Measurements from ENCODE around the gene CLDN19.

CLDN19 gene

GRCh38 chr1:42779725-42780124, 39.7 kb upstream of the CLDN19 start:
- ATAC-seq: no peak
- no peak for TF ChIP-seq RARB (CRISPR knock-in tag; IDR thresholded peaks at IDR 0.05)
- no peak for TF ChIP-seq ZC3H10 (CRISPR knock-in tag; IDR thresholded peaks at IDR 0.05)
- TF ChIP-seq ZNF8 (CRISPR knock-in tag; IDR thresholded peaks at IDR 0.05): no peak
- no peak for TF ChIP-seq TSHZ2 (CRISPR knock-in tag; IDR thresholded peaks at IDR 0.05)
- TF ChIP-seq TOX (CRISPR knock-in tag; IDR thresholded peaks at IDR 0.05; ENCODE audit: borderline replicate concordance): no peak
- TF ChIP-seq GLIS3 (CRISPR knock-in tag; IDR thresholded peaks at IDR 0.05): no peak
- TF ChIP-seq ZNF565 (CRISPR knock-in tag; conservative IDR thresholded peaks at IDR 0.05; ENCODE audit: low read depth): no peak

GRCh38 chr1:42777852-42778251, 37.8 kb upstream of the CLDN19 start:
- ATAC-seq: peak; percentile 92
- TF ChIP-seq CSRNP3 (CRISPR knock-in tag; IDR thresholded peaks at IDR 0.05) (no peak), TOX (CRISPR knock-in tag; IDR thresholded peaks at IDR 0.05; ENCODE audit: borderline replicate concordance) (no peak), PATZ1 (CRISPR knock-in tag; IDR thresholded peaks at IDR 0.05; ENCODE audit: borderline replicate concordance) (no peak), ESRRG (CRISPR knock-in tag; IDR thresholded peaks at IDR 0.05) (no peak), ISL1 (CRISPR knock-in tag; IDR thresholded peaks at IDR 0.05) (no peak), GLIS3 (CRISPR knock-in tag; IDR thresholded peaks at IDR 0.05) (no peak), TSHZ2 (CRISPR knock-in tag; IDR thresholded peaks at IDR 0.05) (no peak), POU6F1 (CRISPR knock-in tag; IDR thresholded peaks at IDR 0.05; ENCODE audit: borderline replicate concordance, low read depth) (no peak), ZFP30 (CRISPR knock-in tag; IDR thresholded peaks at IDR 0.05) (no peak), ZFP3 (CRISPR knock-in tag; IDR thresholded peaks at IDR 0.05) (no peak), CSDC2 (CRISPR knock-in tag; IDR thresholded peaks at IDR 0.05) (no peak)

- no peak for ATAC-seq
- TF ChIP-seq ZNF8 (CRISPR knock-in tag; IDR thresholded peaks at IDR 0.05): no peak
- TF ChIP-seq OSR1 (CRISPR knock-in tag; IDR thresholded peaks at IDR 0.05): no peak
- no peak for TF ChIP-seq ARNTL (CRISPR knock-in tag; IDR thresholded peaks at IDR 0.05; ENCODE audit: borderline replicate concordance, low read depth)
- no peak for TF ChIP-seq PATZ1 (CRISPR knock-in tag; IDR thresholded peaks at IDR 0.05; ENCODE audit: borderline replicate concordance)
These were observed 36.5 kb upstream of the CLDN19 start for GRCh38 chr1:42776502-42776901.

Data from SK-N-SH treated with all-trans-retinoic acid at 6 μM for 48 hours (cell line).